Measurements from ENCODE around the gene MRPL53. TPM values are rescaled to one million over a fixed set of nuclear protein-coding genes. Genes with fewer than 3 reads are reported as not detected.

Gene MRPL53
- total and polyA plus RNA-seq, 2 of the 13 experiments (the other 11 are each of a cell fraction or from before 2014, with no cell fraction given), result 34.3 to 51.9 TPM

- TF ChIP-seq ZBTB33 (CRISPR knock-in tag; IDR thresholded peaks at IDR 0.05), result no peak
- no peak for TF ChIP-seq MXI1 (IDR thresholded peaks at IDR 0.05; ENCODE audit: borderline replicate concordance, low read depth, low read length)
- no peak for TF ChIP-seq ZBED4 (CRISPR knock-in tag; IDR thresholded peaks at IDR 0.05; ENCODE audit: borderline replicate concordance)
- no peak for TF ChIP-seq SALL1 (CRISPR knock-in tag; IDR thresholded peaks at IDR 0.05)
- no peak for TF ChIP-seq ZUFSP (CRISPR knock-in tag; IDR thresholded peaks at IDR 0.05; ENCODE audit: borderline replicate concordance)
- TF ChIP-seq SRF (IDR thresholded peaks at IDR 0.05; ENCODE audit: low read depth, low read length), result no peak
- no peak for TF ChIP-seq CC2D1A (CRISPR knock-in tag; IDR thresholded peaks at IDR 0.05)
- 0 out of 2 replicates have a peak, but pooled peaks have one; percentile 7 for TF ChIP-seq MIXL1 (CRISPR knock-in tag; IDR thresholded peaks at IDR 0.05)
- TF ChIP-seq ZNF543 (CRISPR knock-in tag; IDR thresholded peaks at IDR 0.05), result no peak
- TF ChIP-seq SETDB1 (CRISPR knock-in tag; IDR thresholded peaks at IDR 0.05; ENCODE audit: borderline replicate concordance), result no peak
- TF ChIP-seq ZNF850 (CRISPR knock-in tag; conservative IDR thresholded peaks at IDR 0.05), result 0 out of 2 replicates have a peak, but pooled peaks have one; percentile 11
- TF ChIP-seq NR2F6 (IDR thresholded peaks at IDR 0.05), result 0 out of 2 replicates have a peak, but pooled peaks have one; percentile 5
- TF ChIP-seq NR2F6 (CRISPR knock-in tag; IDR thresholded peaks at IDR 0.05), result no peak
- TF ChIP-seq MAFF (IDR thresholded peaks at IDR 0.05; ENCODE audit: low read depth, low read length), result no peak
- TF ChIP-seq KLF9 (CRISPR knock-in tag; IDR thresholded peaks at IDR 0.05; ENCODE audit: low read depth), result no peak
- no peak for TF ChIP-seq ZNF362 (CRISPR knock-in tag; IDR thresholded peaks at IDR 0.05; ENCODE audit: borderline replicate concordance)
- TF ChIP-seq ZNF24 (IDR thresholded peaks at IDR 0.05), result no peak
- no peak for TF ChIP-seq MTF1 (CRISPR knock-in tag; IDR thresholded peaks at IDR 0.05)
- no peak for TF ChIP-seq ZNF564 (CRISPR knock-in tag; IDR thresholded peaks at IDR 0.05)
- no peak for TF ChIP-seq DPF2 (CRISPR knock-in tag; IDR thresholded peaks at IDR 0.05; ENCODE audit: borderline replicate concordance, low read depth)
- TF ChIP-seq CBX2 (IDR thresholded peaks at IDR 0.05; ENCODE audit: low read depth, low read length), result no peak
- TF ChIP-seq CBX2 (CRISPR knock-in tag; IDR thresholded peaks at IDR 0.05; ENCODE audit: low read depth), result no peak
- 0 out of 2 replicates have a peak, but pooled peaks have one; percentile 5 for TF ChIP-seq ARNT2 (CRISPR knock-in tag; IDR thresholded peaks at IDR 0.05; ENCODE audit: low read depth)
- no peak for TF ChIP-seq MATR3 (CRISPR knock-in tag; IDR thresholded peaks at IDR 0.05)
These were observed 35.5 kb upstream of the MRPL53 start (continued) for GRCh38 chr2:74507926-74508520.

Data from HepG2 (cell line).